Loucy (cell line): ENCODE results near the gene TPRG1L.

Experiments used
- H2AFZ ChIP-seq: fragments of 200-600 bp; sonication (generic); 2 replicates; pipeline ENCODE4 v1.6.0; 2016; ENCODE audit warnings: antibody characterized with exemption, mild to moderate bottlenecking, low read length, moderate library complexity
- H3F3A ChIP-seq: fragments of 200-600 bp; 2 replicates; pipeline ENCODE4 v1.6.0; 2016; ENCODE audit warnings: antibody characterized with exemption, low read depth, mild to moderate bottlenecking
- H3K27me3 ChIP-seq: fragments of 200-600 bp; sonication (generic); 2 replicates; pipeline ENCODE4 v1.6.1; 2014; ENCODE audit warnings: low read length, mild to moderate bottlenecking; ENCODE audit not compliant: insufficient read depth, poor library complexity, severe bottlenecking
- H3K36me3 ChIP-seq: fragments of 200-600 bp; sonication (generic); 2 replicates; pipeline ENCODE4 v1.6.1; 2016; ENCODE audit warnings: low read length; ENCODE audit not compliant: insufficient read depth
- H3K4me1 ChIP-seq: fragments of 200-600 bp; sonication (generic); 2 replicates; pipeline ENCODE4 v1.5.1; 2014; ENCODE audit warnings: low read length, mild to moderate bottlenecking; ENCODE audit not compliant: insufficient read depth, poor library complexity, severe bottlenecking
- H3K4me2 ChIP-seq: fragments of 200-600 bp; sonication (generic); 2 replicates; pipeline ENCODE4 v1.6.0; 2014; ENCODE audit warnings: antibody characterized with exemption, low read length, low read depth, mild to moderate bottlenecking; ENCODE audit not compliant: poor library complexity, severe bottlenecking
- H3K4me3 ChIP-seq: fragments of 200-600 bp; sonication (generic); 2 replicates; pipeline ENCODE4 v1.5.1; 2014; ENCODE audit warnings: low read length, mild to moderate bottlenecking, mixed read lengths; ENCODE audit not compliant: poor library complexity, severe bottlenecking
- H3K79me2 ChIP-seq: fragments of 200-600 bp; sonication (generic); 2 replicates; pipeline ENCODE4 v1.6.1; 2014; ENCODE audit warnings: low read length; ENCODE audit not compliant: insufficient read depth
- H3K9ac ChIP-seq: fragments of 200-600 bp; sonication (generic); 2 replicates; pipeline ENCODE4 v1.6.0; 2014; ENCODE audit warnings: mild to moderate bottlenecking, low read depth, low read length, moderate library complexity; ENCODE audit not compliant: poor library complexity, severe bottlenecking
- H3K9me2 ChIP-seq: fragments of 200-600 bp; sonication (generic); replicated peaks from 2 replicates; pipeline ENCODE4 v1.6.1; 2016; ENCODE audit warnings: low read depth, low read length, mixed read lengths
- H3K9me3 ChIP-seq: fragments of 200-600 bp; sonication (generic); 2 replicates; pipeline ENCODE4 v1.6.1; 2014; ENCODE audit warnings: mild to moderate bottlenecking, antibody characterized with exemption, low read length, low read depth; ENCODE audit not compliant: insufficient read depth
- H4K20me1 ChIP-seq: fragments of 200-600 bp; sonication (generic); 2 replicates; pipeline ENCODE4 v1.6.0; 2014; ENCODE audit warnings: antibody characterized with exemption, low read length, mild to moderate bottlenecking; ENCODE audit not compliant: insufficient read depth, poor library complexity, severe bottlenecking
- CTCF ChIP-seq: fragments of 200-600 bp; sonication (generic); conservative IDR thresholded peaks from 2 replicates; pipeline ENCODE4 v1.5.1; 2014; ENCODE audit warnings: mild to moderate bottlenecking, antibody characterized with exemption, low read length
- EZH2phosphoT487 ChIP-seq: fragments of 200-600 bp; IDR thresholded peaks from 2 replicates; pipeline ENCODE4 v1.6.1; 2018; ENCODE audit warnings: antibody characterized with exemption, mild to moderate bottlenecking, moderate library complexity, borderline replicate concordance

TPRG1L gene

GRCh38 chr1:3578906-3579305, 45.9 kb upstream of the TPRG1L start:
- Histone ChIP-seq H3K4me1 (no peaks in the 10 kb centered on the region), H4K20me1 (no peaks in the 10 kb centered on the region), H2AFZ (no peak overlapping the region), H3K36me3 (no peaks in the 10 kb centered on the region), H3K79me2 (no peaks in the 10 kb centered on the region), H3K4me3 (no peak overlapping the region), H3K9me2 (no peaks in the 10 kb centered on the region), H3K9ac (no peak overlapping the region), H3F3A (no peaks in the 10 kb centered on the region), H3K4me2 (no peak overlapping the region), H3K9me3 (no peaks in the 10 kb centered on the region), H3K27me3 (no peaks in the 10 kb centered on the region)
- TF ChIP-seq EZH2phosphoT487 (no peak), CTCF (no peak)

- Histone ChIP-seq H3K9me2 (no peaks in the 10 kb centered on the region), H3K36me3 (no peaks in the 10 kb centered on the region), H3K4me1 (no peaks in the 10 kb centered on the region), H3K79me2 (no peaks in the 10 kb centered on the region), H3K9ac (no peak overlapping the region), H2AFZ (no peak overlapping the region), H3F3A (no peaks in the 10 kb centered on the region), H4K20me1 (no peaks in the 10 kb centered on the region), H3K27me3 (no peaks in the 10 kb centered on the region), H3K4me3 (no peak overlapping the region), H3K9me3 (no peaks in the 10 kb centered on the region), H3K4me2 (no peak overlapping the region)
- TF ChIP-seq EZH2phosphoT487 (no peak), CTCF (no peak)
Measured at GRCh38 chr1:3579626-3580025, 45.2 kb upstream of the TPRG1L start.

- H3K9ac ChIP-seq, result no peak overlapping the region
- no peak overlapping the region for H2AFZ ChIP-seq
- no peaks in the 10 kb centered on the region for H3K9me3 ChIP-seq
- no peaks in the 10 kb centered on the region for H3K36me3 ChIP-seq
- no peak overlapping the region for H3K4me2 ChIP-seq
- H3K4me3 ChIP-seq, result no peak overlapping the region
- no peaks in the 10 kb centered on the region for H3K79me2 ChIP-seq
- TF ChIP-seq CTCF, result no peak
- TF ChIP-seq EZH2phosphoT487, result no peak
- no peaks in the 10 kb centered on the region for H3K4me1 ChIP-seq
- H3F3A ChIP-seq, result no peaks in the 10 kb centered on the region
- no peaks in the 10 kb centered on the region for H3K27me3 ChIP-seq
- no peaks in the 10 kb centered on the region for H3K9me2 ChIP-seq
- no peaks in the 10 kb centered on the region for H4K20me1 ChIP-seq
Measured at GRCh38 chr1:3580231-3580630, 44.6 kb upstream of the TPRG1L start.
